Mesenchymal stem cell (in vitro differentiated cells and primary cell): ENCODE results near the gene GNA12.

ENCODE experiments used
- DNase-seq: peaks from one replicate; pipeline ENCODE4 v3.0.0-alpha.2; 2013
- H2AFZ ChIP-seq: one replicate; pipeline ENCODE4 v1.6.1; 2013; ENCODE audit warnings: low read depth, mild to moderate bottlenecking, control low read depth, inconsistent platforms, low read length, moderate library complexity
- H2AK5ac ChIP-seq: 2 replicates; pipeline ENCODE4 v1.6.1; 2013; ENCODE audit warnings: low read length, moderate library complexity, mild to moderate bottlenecking, inconsistent platforms; ENCODE audit not compliant: severe bottlenecking
- H2BK120ac ChIP-seq: one replicate; pipeline ENCODE4 v1.6.1; 2013; ENCODE audit warnings: low read depth, mild to moderate bottlenecking, inconsistent platforms, low read length, moderate library complexity
- H2BK12ac ChIP-seq, 2 experiments: one replicate each; pipeline ENCODE4 v1.6.1; 2013; ENCODE audit warnings: inconsistent platforms in 2 of 2, low read length in 2 of 2, mild to moderate bottlenecking in 2 of 2, moderate library complexity in 2 of 2, control low read depth in 1 of 2
- H2BK15ac ChIP-seq: one replicate; pipeline ENCODE4 v1.6.1; 2013; ENCODE audit warnings: mild to moderate bottlenecking, low read depth, inconsistent platforms; ENCODE audit not compliant: poor library complexity, severe bottlenecking
- H2BK5ac ChIP-seq: 2 replicates; pipeline ENCODE4 v1.6.1; 2013; ENCODE audit warnings: low read depth, mild to moderate bottlenecking, low read length, control low read depth, inconsistent platforms; ENCODE audit not compliant: poor library complexity, severe bottlenecking
- H3K14ac ChIP-seq, 2 experiments: one replicate each; pipeline ENCODE4 v1.6.1; 2013; ENCODE audit warnings: inconsistent platforms in 2 of 2, low read length in 2 of 2, control low read depth in 1 of 2, mild to moderate bottlenecking in 1 of 2, moderate library complexity in 1 of 2
- H3K18ac ChIP-seq, 2 experiments: one replicate each; pipeline ENCODE4 v1.6.1; 2013; ENCODE audit warnings: inconsistent platforms in 2 of 2, low read length in 2 of 2, control low read depth in 1 of 2, low read depth in 1 of 2, mild to moderate bottlenecking in 1 of 2
- H3K23ac ChIP-seq, 2 experiments: one replicate each; pipeline ENCODE4 v1.6.1; 2013; ENCODE audit warnings: inconsistent platforms in 2 of 2, low read length in 2 of 2, mild to moderate bottlenecking in 2 of 2, moderate library complexity in 2 of 2, control low read depth in 1 of 2
- H3K27ac ChIP-seq: 2 replicates; pipeline ENCODE4 v1.5.1; 2013; ENCODE audit warnings: mild to moderate bottlenecking, moderate library complexity, low read length, control low read depth, inconsistent platforms; ENCODE audit not compliant: poor library complexity, severe bottlenecking
- H3K27me3 ChIP-seq, 2 experiments: 2 replicates each; pipeline versions ENCODE4 v1.6.1 to v1.7.0; 2013; ENCODE audit warnings: low read length in 2 of 2, mild to moderate bottlenecking in 2 of 2, moderate library complexity in 2 of 2, control low read depth in 1 of 2, inconsistent platforms in 1 of 2; ENCODE audit not compliant: control insufficient read depth in 1 of 2, insufficient read depth in 1 of 2
- H3K36me3 ChIP-seq, 2 experiments: 2 replicates each; pipeline versions ENCODE4 v1.6.1 to v1.7.0; 2013; ENCODE audit warnings: low read length in 2 of 2, control low read depth in 1 of 2, inconsistent platforms in 1 of 2, low read depth in 1 of 2, mild to moderate bottlenecking in 1 of 2; ENCODE audit not compliant: insufficient read depth in 2 of 2, control insufficient read depth in 1 of 2
- H3K4ac ChIP-seq, 2 experiments: one replicate each; pipeline ENCODE4 v1.6.1; 2013; ENCODE audit warnings: inconsistent platforms in 2 of 2, low read length in 2 of 2, mild to moderate bottlenecking in 2 of 2, moderate library complexity in 2 of 2, control low read depth in 1 of 2, low read depth in 1 of 2
- H3K4me1 ChIP-seq: 2 replicates; pipeline ENCODE4 v1.6.1; 2013; ENCODE audit warnings: low read depth, low read length, control low read depth; ENCODE audit not compliant: control insufficient read depth, insufficient read depth
- H3K4me2 ChIP-seq: 2 replicates; pipeline ENCODE4 v1.6.1; 2013; ENCODE audit warnings: low read length, mild to moderate bottlenecking, inconsistent platforms; ENCODE audit not compliant: poor library complexity, severe bottlenecking
- H3K4me3 ChIP-seq, 2 experiments: 2 replicates each; pipeline versions ENCODE4 v1.5.1 to v1.7.0; 2013; ENCODE audit warnings: low read length in 2 of 2, mild to moderate bottlenecking in 2 of 2, control low read depth in 1 of 2, low read depth in 1 of 2; ENCODE audit not compliant: insufficient read depth in 1 of 2
- H3K79me1 ChIP-seq: replicated peaks from 2 replicates; pipeline ENCODE4 v1.6.1; 2013; ENCODE audit warnings: mild to moderate bottlenecking, control low read depth, low read length, inconsistent platforms; ENCODE audit not compliant: poor library complexity, severe bottlenecking
- H3K9ac ChIP-seq: 2 replicates; pipeline ENCODE4 v1.7.0; 2013; ENCODE audit warnings: mild to moderate bottlenecking, low read length, moderate library complexity
- H3K9me3 ChIP-seq: 2 replicates; pipeline ENCODE4 v1.7.0; 2013; ENCODE audit warnings: mild to moderate bottlenecking, low read length; ENCODE audit not compliant: control insufficient read depth
- H4K8ac ChIP-seq: one replicate; pipeline ENCODE4 v1.6.1; 2013; ENCODE audit warnings: inconsistent platforms, mild to moderate bottlenecking, low read length, moderate library complexity
- H4K91ac ChIP-seq: one replicate; pipeline ENCODE4 v1.6.1; 2013; ENCODE audit warnings: mild to moderate bottlenecking, low read length, inconsistent platforms
- WGBS: methylation state at CpG from one replicate; pipeline ENCODE4 v1.1.7; 2013; ENCODE audit warnings: mixed read lengths; 5-methylcytosine and 5-hydroxymethylcytosine counted together

Gene GNA12

DNA sequence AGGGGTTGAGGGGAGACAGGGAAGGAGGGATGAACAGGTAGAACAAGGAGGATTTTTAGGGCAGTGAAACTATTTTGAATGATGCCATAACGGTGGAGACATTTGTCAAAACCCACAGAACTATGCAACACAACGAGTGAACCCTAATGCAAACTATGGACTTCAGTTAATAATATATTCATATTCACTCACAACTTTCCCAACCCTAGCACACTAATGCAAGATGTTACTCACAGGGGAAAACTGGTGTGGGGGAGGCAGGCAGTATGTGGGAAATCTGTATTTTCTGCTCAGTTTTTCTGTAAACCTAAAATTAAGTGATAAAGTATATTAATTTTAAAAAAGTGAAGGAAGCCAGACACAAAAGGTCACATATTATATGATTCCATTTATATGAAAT is 17.3 kb downstream of the GNA12 start:
- Histone ChIP-seq H3K79me1 (peaks cover 16% of the 10 kb centered on the region), H3K4me1 (peaks cover 29% of the 10 kb centered on the region), H3K27ac (no peak overlapping the region), H3K4me3 (no peak overlapping the region), H3K27me3 (no peaks in the 10 kb centered on the region), H3K9me3 (no peaks in the 10 kb centered on the region), H2BK5ac (no peak overlapping the region), H4K8ac (no peak overlapping the region), H3K18ac (no peak overlapping the region), H3K14ac (no peak overlapping the region), H2AFZ (no peak overlapping the region), H2BK120ac (no peak overlapping the region), H4K91ac (no peak overlapping the region), H2BK12ac (no peak overlapping the region), H3K4me2 (no peak overlapping the region), H2AK5ac (no peak overlapping the region), H2BK15ac (no peak overlapping the region), H3K9ac (no peak overlapping the region), H3K23ac (no peak overlapping the region), H3K36me3 (peaks cover 5 to 13% of the 10 kb centered on the region in 2 experiments), H3K4ac (no peak overlapping the region)
- DNase-seq = no peak
- 87% methylated on average over 2 of the region's 2 CpGs for WGBS

GRCh38 chr7:2825559-2826227 is 18.4 kb downstream of the GNA12 start:
- Histone ChIP-seq H3K18ac (peak overlapping the region; percentile 13 to 59), H3K36me3 (peaks cover 5 to 12% of the 10 kb centered on the region in 2 experiments), H3K4me2 (no peak overlapping the region), H3K9me3 (no peaks in the 10 kb centered on the region), H2BK12ac (no peak overlapping the region), H3K4me3 (no peak overlapping the region), H2AFZ (no peak overlapping the region), H2AK5ac (no peak overlapping the region), H3K27me3 (no peaks in the 10 kb centered on the region), H3K9ac (no peak overlapping the region), H3K4ac (peak overlapping the region in 1 of 2 experiments; percentile 57), H2BK120ac (peak overlapping the region; percentile 29), H3K79me1 (peaks cover 16% of the 10 kb centered on the region), H2BK15ac (no peak overlapping the region), H4K91ac (no peak overlapping the region), H3K23ac (no peak overlapping the region), H3K4me1 (peaks cover 33% of the 10 kb centered on the region), H3K14ac (no peak overlapping the region), H3K27ac (no peak overlapping the region), H2BK5ac (no peak overlapping the region), H4K8ac (no peak overlapping the region)
- 66% methylated on average over 20 of the region's 20 CpGs for WGBS
- DNase-seq = peak; percentile 50

DNA sequence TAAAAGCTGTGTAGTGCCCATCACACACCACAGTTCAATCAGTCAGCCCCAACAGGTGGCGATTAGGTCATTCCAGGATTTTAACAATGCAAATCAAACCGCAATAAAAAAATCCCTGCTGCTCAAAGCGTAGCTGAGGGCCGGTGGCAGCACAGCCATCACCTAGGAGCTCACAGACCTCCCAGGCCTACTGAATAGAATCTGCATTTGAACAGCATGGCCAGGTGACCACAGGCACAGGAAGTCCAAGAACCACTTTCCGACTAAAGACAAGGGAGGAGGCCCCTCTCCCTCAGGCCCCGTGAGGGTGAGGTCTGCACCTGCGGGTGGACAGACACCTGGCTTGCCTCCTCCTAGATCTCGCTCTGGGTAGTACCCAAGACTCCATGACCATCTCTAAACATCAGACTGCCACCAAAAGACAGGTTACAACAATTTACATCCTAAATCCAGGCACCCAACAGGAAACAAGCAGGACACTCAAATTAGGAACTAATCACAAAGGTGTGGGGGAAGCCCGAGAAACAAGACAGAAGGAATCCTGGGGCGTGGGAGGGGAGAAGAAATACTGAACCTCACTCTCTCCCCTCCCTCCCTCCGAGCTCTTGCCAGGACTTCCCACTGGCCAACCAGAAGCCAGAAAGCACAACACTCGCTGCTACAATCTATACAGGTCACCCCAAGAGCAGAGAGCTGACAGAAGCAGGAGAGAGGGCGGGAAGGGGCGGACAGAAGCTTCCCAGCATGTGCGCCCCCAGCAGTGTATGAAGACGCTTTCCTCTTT is 19.2 kb downstream of the GNA12 start:
- no peaks in the 10 kb centered on the region for H3K9me3 ChIP-seq

DNA sequence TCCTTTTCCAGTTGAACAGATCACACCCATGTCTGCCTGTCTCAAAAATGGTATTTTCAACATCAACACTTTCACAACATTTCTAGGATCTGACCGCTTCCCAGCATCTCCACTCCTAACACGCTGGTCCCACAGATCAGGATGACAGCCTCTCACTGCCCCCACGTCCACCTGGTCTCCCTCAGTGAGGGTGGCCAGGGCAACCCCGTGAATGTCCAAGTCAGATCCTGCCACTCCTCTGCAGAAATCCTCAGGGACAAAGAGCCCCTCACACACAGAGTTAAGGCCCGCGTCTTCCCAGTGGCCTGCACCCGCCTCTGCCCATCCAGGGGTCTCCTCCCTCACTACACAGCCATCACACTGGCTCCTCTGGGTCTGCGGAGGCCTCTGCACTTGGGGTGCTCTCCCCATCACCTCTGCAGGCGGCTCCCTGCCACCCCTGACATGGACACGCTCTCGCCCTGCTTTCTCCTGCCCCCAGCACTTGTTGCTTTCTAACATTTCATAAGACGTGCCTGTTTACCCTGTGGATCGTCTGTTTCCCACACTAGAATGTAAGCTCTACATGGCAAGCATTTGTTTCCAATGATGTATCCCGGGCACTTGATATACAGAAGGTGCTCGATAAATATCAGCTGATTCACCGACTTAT is 20.0 kb downstream of the GNA12 start:
- no peak overlapping the region for H3K4me2 ChIP-seq
- DNase-seq = no peak
- peak overlapping the region; percentile 86 for H4K91ac ChIP-seq
- 87% methylated on average over 16 of the region's 16 CpGs for WGBS
- H3K27ac ChIP-seq = peak overlapping the region; percentile 2
- peak overlapping the region in 1 of 2 experiments; percentile 32 for H3K4ac ChIP-seq
- H4K8ac ChIP-seq = peak overlapping the region; percentile 42
- no peak overlapping the region for H3K9ac ChIP-seq
- H2AK5ac ChIP-seq = peak overlapping the region; percentile 51
- peaks cover 0 to 3% of the 10 kb centered on the region in 2 experiments for H3K36me3 ChIP-seq
- H3K27me3 ChIP-seq = no peaks in the 10 kb centered on the region
- no peak overlapping the region for H2BK5ac ChIP-seq
- peak overlapping the region in 1 of 2 experiments; percentile 68 for H3K14ac ChIP-seq
- H2BK15ac ChIP-seq = no peak overlapping the region
- peak overlapping the region; percentile 43 to 75 for H2BK12ac ChIP-seq
- H2BK120ac ChIP-seq = no peak overlapping the region
- no peak overlapping the region for H3K23ac ChIP-seq
- no peak overlapping the region for H3K4me3 ChIP-seq
- no peak overlapping the region for H2AFZ ChIP-seq
- H3K18ac ChIP-seq = peak overlapping the region; percentile 47 to 85
- H3K4me1 ChIP-seq = peaks cover 36% of the 10 kb centered on the region
- H3K9me3 ChIP-seq = no peaks in the 10 kb centered on the region
- peaks cover 5% of the 10 kb centered on the region for H3K79me1 ChIP-seq

More for the DNA sequence above, 19.2 kb downstream of the GNA12 start:
- Histone ChIP-seq H3K36me3 (peaks cover 0 to 6% of the 10 kb centered on the region in 2 experiments), H3K27ac (no peak overlapping the region), H2AFZ (no peak overlapping the region), H4K91ac (no peak overlapping the region), H3K4me3 (no peak overlapping the region), H3K23ac (no peak overlapping the region), H3K14ac (no peak overlapping the region), H2AK5ac (peak overlapping the region; percentile 66), H2BK120ac (no peak overlapping the region), H3K9ac (no peak overlapping the region), H3K4ac (peak overlapping the region in 1 of 2 experiments; percentile 73), H3K4me1 (peaks cover 35% of the 10 kb centered on the region), H3K79me1 (peaks cover 8% of the 10 kb centered on the region), H3K27me3 (no peaks in the 10 kb centered on the region), H3K18ac (peak overlapping the region; percentile 13 to 52), H2BK15ac (peak overlapping the region; percentile 87), H2BK5ac (no peak overlapping the region), H2BK12ac (peak overlapping the region; percentile 8 to 15), H3K4me2 (no peak overlapping the region), H4K8ac (peak overlapping the region; percentile 51)
- 81% methylated on average over 15 of the region's 16 CpGs for WGBS
- no peak for DNase-seq
